ENCODE measurements around the gene GPRIN2.

GPRIN2 gene

GRCh38 chr10:46565591-46566332 is 9.3 kb upstream of the GPRIN2 start:
- peak; percentile 76 for DNase-seq

GRCh38 chr10:46560952-46561351 is 4.5 kb upstream of the GPRIN2 start:
- no peak for DNase-seq

- DNase-seq, result no peak
These were observed 3.9 kb upstream of the GPRIN2 start for GRCh38 chr10:46560381-46560780.

GRCh38 chr10:46559231-46559671 is 2.8 kb upstream of the GPRIN2 start:
- no peak for DNase-seq

- no peak for DNase-seq
These were observed 2.1 kb upstream of the GPRIN2 start for GRCh38 chr10:46558392-46559185.

- no peak for DNase-seq
These were observed 1.6 kb upstream of the GPRIN2 start for GRCh38 chr10:46558122-46558391.

GRCh38 chr10:46557319-46558121 is 1.1 kb upstream of the GPRIN2 start:
- peak; percentile 56 for DNase-seq

- DNase-seq, result peak; percentile 59
These were observed 544 bp downstream of the GPRIN2 start for GRCh38 chr10:46555713-46556514.

GRCh38 chr10:46555366-46555712 is 1.1 kb downstream of the GPRIN2 start:
- peak; percentile 39 for DNase-seq

GRCh38 chr10:46554166-46554781 is 2.2 kb downstream of the GPRIN2 start:
- no peak for DNase-seq

- peak; percentile 42 for DNase-seq
These were observed 3.0 kb downstream of the GPRIN2 start for GRCh38 chr10:46553238-46554049.

GRCh38 chr10:46552526-46553237 is 3.8 kb downstream of the GPRIN2 start:
- peak; percentile 50 for DNase-seq

GRCh38 chr10:46551701-46552525 is 4.5 kb downstream of the GPRIN2 start:
- DNase-seq, result no peak

GRCh38 chr10:46550795-46551700 is 5.4 kb downstream of the GPRIN2 start:
- no peak for DNase-seq

- DNase-seq, result no peak
These were observed 6.2 kb downstream of the GPRIN2 start for GRCh38 chr10:46550076-46550790.

- DNase-seq, result no peak
These were observed 7.0 kb downstream of the GPRIN2 start for GRCh38 chr10:46549171-46550075.

All from right forelimb (tissue), 1 donor.